ENCODE data around the gene DPP9.
A peak's percentile ranks its signal among the peaks of the same experiment; 100 is the strongest.
"Not testable (repeated sequence)": the region's sequence is repeated elsewhere in the genome, so short reads cannot be mapped to it uniquely, and the experiment has no call there.

The DPP9 gene

DNA sequence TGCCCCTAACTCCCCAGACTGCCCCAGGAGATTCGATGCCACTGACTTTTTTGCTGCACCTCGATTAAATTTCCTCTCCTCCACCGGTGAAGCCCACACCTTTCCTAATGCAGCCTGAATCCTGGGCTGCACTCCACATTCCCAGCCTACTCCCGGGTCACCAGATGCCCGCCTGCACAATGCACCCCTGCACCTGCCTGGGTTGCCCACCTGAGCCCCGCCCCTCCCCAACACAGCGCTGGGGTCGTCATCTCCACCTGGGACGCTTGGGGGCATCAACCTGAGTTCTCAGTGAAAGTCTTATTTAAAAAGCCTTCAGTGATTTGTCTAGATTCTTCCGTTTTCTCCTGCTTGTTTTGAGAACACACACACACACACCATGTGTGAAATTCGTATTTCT is 24.5 kb upstream of the DPP9 start:
- no peaks in the 10 kb centered on the region for H3K36me3 Mint-ChIP-seq
- no peak overlapping the region for H3K4me3 Mint-ChIP-seq
- no peaks in the 10 kb centered on the region for H3K9me3 Mint-ChIP-seq (ENCODE audit: low read depth)
- H3K27me3 Mint-ChIP-seq, result peaks cover 7% of the 10 kb centered on the region
- H3K27ac Mint-ChIP-seq, result no peak overlapping the region
- H3K4me1 Mint-ChIP-seq (ENCODE audit: low read depth), result no peaks in the 10 kb centered on the region

DNA sequence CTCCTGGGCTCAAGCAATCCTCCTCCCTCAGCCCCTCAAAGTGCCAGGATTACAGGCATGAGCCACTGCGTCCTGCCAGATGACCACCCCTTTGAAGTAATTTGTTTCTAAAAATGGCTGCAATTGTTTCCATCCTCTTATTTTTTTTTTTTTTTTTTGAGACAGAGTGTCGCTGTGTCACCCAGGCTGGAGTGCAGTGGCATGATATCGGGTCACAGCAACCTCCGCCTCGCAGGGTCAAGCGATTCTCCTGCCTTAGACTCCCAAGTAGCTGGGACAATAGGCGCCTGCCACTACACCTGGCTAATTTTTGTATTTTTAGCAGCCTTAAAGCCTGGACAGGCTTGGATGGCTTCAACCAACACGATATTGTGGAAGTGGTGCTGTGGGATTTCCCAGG is 22.3 kb upstream of the DPP9 start:
- H3K36me3 Mint-ChIP-seq, result no peaks in the 10 kb centered on the region
- no peak overlapping the region for H3K4me3 Mint-ChIP-seq
- H3K27me3 Mint-ChIP-seq, result peaks cover 7% of the 10 kb centered on the region
- no peaks in the 10 kb centered on the region for H3K4me1 Mint-ChIP-seq (ENCODE audit: low read depth)
- H3K27ac Mint-ChIP-seq, result no peak overlapping the region
- no peaks in the 10 kb centered on the region for H3K9me3 Mint-ChIP-seq (ENCODE audit: low read depth)

DNA sequence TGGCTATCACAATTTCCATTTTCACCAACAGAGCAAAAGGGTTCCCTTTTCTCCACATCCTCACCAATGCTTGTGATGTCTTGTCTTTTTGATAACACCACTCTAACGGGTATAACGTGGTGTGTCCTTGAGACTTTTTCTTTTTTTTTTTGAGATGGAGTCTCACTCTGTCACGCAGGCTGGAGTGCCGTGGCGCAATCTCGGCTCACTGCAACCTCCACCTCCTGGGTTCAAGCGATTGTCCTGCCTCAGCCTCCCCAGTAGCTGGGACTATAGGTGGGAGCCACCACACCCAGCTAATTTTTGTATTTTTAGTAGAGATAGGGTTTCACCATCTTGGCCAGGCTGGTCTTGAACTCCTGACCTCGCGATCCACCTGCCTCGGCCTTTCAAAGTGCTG is 21.5 kb upstream of the DPP9 start:
- not testable (repeated sequence) for H3K27ac Mint-ChIP-seq; H3K4me1 Mint-ChIP-seq (ENCODE audit: low read depth); H3K36me3 Mint-ChIP-seq; H3K4me3 Mint-ChIP-seq; H3K27me3 Mint-ChIP-seq; H3K9me3 Mint-ChIP-seq (ENCODE audit: low read depth)

DNA sequence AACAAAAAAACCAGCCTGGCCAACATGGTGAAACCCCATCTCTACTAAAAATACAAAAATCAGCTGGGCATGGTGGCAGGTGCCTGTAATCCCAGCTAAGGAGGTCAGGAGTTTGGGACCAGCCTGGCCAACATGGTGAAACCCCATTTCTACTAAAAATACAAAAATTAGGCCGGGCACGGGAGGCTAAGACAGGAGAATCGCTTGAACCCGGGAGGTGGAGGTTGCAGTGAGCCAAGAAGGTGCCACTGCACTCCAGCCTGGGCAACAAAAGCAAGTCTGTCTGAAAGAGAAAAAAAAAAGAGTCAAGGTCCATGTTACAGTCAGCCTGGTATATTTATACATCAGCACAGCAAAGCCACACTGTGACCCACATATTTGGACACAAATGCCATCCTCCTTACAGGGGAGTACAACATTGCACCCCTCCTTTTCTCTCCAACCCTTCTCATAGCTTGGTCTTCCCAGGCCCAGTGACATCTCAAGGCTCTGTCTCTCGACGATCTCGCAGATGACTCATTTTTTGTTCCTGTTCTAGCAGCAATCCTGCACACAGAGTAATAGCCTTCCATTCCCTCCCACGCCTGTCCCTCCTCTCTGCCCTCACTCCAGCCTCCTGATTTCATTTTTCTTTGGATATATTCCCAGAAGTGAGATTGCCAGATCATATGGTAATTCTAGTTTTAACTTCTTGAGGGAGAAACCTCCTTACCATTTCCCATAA is 21.0 kb upstream of the DPP9 start:
- H3K27ac Mint-ChIP-seq, result no peak overlapping the region
- H3K36me3 Mint-ChIP-seq, result no peaks in the 10 kb centered on the region
- no peaks in the 10 kb centered on the region for H3K9me3 Mint-ChIP-seq (ENCODE audit: low read depth)
- H3K4me3 Mint-ChIP-seq, result no peak overlapping the region
- H3K4me1 Mint-ChIP-seq (ENCODE audit: low read depth), result no peaks in the 10 kb centered on the region
- H3K27me3 Mint-ChIP-seq, result peaks cover 7% of the 10 kb centered on the region

DNA sequence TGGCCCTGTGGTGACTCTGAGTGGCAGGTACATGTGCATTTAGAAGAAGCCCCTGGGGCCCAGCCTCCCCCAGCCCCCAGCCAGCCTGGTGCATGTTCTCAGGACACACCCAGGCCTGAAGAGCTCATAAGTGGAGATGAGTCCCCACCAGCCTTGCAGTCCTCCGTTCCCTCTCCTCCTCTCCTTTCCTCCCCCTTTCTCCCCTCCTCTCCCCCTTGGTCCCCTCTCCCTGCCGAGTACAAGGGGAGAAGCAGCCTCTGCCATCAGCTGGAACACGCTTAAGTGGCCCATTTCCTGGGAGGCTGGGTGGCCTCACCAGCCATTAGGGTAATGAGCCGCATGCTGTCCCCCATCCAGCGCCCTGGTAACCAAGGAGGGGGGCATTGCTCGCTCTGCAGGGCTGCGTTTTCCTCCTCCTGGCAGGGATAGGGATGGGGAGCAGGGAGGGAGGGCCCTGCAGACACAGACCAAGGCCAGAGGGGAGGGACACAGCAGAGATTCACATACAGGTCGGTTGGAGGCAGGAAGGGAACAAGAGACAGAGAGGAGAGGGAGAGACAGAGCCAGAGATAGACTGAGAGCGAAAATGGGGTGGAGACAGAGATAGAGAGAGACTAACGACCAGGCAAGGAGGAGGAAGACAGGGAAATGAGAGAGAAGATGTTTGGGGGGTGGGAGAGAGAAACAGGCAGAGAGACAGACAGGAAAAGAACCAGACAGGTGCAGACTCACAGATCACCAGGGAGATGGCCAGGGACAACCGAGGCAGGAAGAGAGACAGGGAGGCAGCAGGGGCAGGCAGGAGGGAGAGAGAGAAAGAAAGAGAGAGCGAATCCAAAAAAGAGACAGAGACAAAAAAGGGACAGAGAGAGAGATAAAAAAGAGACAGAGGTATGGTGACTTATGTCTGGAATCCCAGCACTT is 19.3 kb upstream of the DPP9 start:
- H3K4me3 Mint-ChIP-seq, result no peak overlapping the region
- no peaks in the 10 kb centered on the region for H3K9me3 Mint-ChIP-seq (ENCODE audit: low read depth)
- H3K27ac Mint-ChIP-seq, result no peak overlapping the region
- peaks cover 6% of the 10 kb centered on the region for H3K27me3 Mint-ChIP-seq
- H3K4me1 Mint-ChIP-seq (ENCODE audit: low read depth), result no peaks in the 10 kb centered on the region
- H3K36me3 Mint-ChIP-seq, result no peaks in the 10 kb centered on the region

DNA sequence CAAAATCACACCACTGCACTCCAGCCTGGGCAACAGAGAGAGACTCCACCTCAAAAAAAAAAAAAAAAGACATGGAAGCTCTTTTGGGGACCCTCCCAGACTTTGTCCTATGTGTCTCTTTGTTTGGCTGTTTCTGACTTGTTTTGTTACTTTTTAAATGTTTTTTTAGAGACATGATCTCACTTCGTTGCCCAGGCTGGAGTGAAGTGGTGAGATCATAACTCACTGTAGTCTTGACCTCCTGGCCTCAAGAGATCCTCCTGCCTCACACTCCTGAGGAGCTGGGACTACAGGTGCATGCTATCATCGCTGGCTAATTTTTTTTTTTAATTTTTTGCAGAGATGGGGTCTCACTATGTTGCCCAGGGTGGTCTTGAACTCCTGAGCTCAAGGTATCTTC is 16.4 kb upstream of the DPP9 start:
- peaks cover 2% of the 10 kb centered on the region for H3K27me3 Mint-ChIP-seq
- no peak overlapping the region for H3K4me3 Mint-ChIP-seq
- no peaks in the 10 kb centered on the region for H3K36me3 Mint-ChIP-seq
- no peak overlapping the region for H3K27ac Mint-ChIP-seq
- H3K4me1 Mint-ChIP-seq (ENCODE audit: low read depth), result no peaks in the 10 kb centered on the region
- H3K9me3 Mint-ChIP-seq (ENCODE audit: low read depth), result no peaks in the 10 kb centered on the region

DNA sequence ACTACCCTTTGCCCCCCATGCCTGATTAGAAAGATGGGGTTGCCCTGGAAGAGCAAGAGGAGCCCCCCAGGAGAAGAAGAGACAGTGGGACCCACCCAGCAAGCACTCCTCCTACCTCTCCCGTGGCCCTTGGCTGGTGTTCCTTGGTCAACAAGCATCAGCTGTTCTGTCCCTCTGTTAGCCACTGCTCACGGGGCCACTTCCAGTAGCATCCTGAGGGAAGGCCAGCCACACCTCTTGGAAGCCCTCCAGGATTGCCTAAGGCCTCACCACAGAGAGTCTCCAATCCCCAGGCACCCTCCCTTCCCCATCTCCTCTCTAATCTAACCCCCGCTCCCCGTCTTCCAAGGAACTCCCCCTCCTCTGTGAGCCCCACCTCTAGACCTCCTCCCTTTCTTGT is 15.1 kb upstream of the DPP9 start:
- H3K4me3 Mint-ChIP-seq, result no peak overlapping the region
- no peaks in the 10 kb centered on the region for H3K36me3 Mint-ChIP-seq
- H3K4me1 Mint-ChIP-seq (ENCODE audit: low read depth), result no peaks in the 10 kb centered on the region
- H3K27ac Mint-ChIP-seq, result no peak overlapping the region
- H3K9me3 Mint-ChIP-seq (ENCODE audit: low read depth), result no peaks in the 10 kb centered on the region
- peaks cover 2% of the 10 kb centered on the region for H3K27me3 Mint-ChIP-seq

DNA sequence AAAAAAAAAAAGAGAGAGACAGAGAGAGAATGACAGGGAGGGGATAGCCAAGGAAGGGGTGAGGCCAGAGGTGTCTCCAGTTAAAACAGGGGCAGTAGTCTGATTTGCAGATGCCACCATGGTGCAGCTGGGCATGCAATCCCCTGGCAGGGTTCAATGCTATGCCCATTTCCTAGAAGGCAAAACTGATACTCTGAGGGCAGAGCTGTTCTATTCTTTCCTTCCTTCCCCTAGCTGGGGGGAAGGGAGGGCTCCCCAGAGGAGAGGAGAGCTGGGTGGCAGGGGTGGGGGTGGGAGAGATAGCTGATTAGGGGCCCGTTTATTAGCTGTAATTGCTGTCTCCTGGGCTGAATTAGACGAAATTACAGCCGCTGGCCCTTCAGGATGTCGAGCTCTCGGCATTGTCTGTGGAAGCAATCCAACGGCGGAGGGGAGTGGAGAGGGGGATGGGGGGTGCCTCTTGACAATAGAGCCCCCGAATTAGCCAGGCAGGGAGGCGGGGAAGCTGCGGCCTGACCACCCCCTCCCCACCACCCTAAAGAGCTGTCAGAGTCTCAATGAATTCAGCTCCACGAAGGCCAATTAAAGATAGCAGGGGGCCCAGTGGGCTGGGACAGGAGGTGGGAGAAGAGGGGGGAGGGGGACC is 14.4 kb upstream of the DPP9 start:
- Mint-ChIP-seq H3K27me3 (no peaks in the 10 kb centered on the region), H3K36me3 (no peaks in the 10 kb centered on the region), H3K4me1 (ENCODE audit: low read depth) (no peaks in the 10 kb centered on the region), H3K27ac (no peak overlapping the region), H3K9me3 (ENCODE audit: low read depth) (no peaks in the 10 kb centered on the region), H3K4me3 (no peak overlapping the region)

DNA sequence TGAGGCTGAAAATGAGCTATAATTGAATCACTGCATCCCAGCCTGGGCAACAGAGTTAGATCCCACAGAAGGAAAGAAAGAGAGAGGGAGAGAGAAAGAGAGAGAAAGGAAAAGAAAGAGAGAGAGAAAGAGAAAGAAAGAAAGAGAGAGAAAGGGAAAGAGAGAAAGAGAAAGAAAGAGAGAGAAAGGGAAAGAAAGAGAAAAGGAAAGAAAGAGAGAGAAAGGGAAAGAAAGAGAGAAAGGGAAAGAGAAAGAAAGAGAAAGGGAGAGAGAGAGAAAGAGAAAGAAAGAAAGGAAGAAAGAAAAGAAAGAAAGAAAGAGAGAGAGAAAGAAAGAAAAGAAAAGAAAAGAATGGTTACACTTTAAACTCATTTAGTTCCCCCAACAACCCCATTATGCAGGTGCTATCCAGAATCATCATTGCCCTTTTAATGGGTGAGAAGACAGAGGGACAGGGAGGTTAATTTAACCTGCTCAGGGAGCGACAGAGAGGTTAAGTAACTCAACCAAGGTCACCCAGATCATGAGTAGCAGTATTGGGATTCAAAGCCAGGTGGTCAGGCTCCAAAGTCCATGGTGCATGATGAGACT is 10.2 kb upstream of the DPP9 start:
- H3K27me3 Mint-ChIP-seq, result no peaks in the 10 kb centered on the region
- peaks cover 3% of the 10 kb centered on the region for H3K4me1 Mint-ChIP-seq (ENCODE audit: low read depth)
- H3K4me3 Mint-ChIP-seq, result peak overlapping the region; percentile 53
- no peaks in the 10 kb centered on the region for H3K9me3 Mint-ChIP-seq (ENCODE audit: low read depth)
- H3K36me3 Mint-ChIP-seq, result no peaks in the 10 kb centered on the region
- no peak overlapping the region for H3K27ac Mint-ChIP-seq

DNA sequence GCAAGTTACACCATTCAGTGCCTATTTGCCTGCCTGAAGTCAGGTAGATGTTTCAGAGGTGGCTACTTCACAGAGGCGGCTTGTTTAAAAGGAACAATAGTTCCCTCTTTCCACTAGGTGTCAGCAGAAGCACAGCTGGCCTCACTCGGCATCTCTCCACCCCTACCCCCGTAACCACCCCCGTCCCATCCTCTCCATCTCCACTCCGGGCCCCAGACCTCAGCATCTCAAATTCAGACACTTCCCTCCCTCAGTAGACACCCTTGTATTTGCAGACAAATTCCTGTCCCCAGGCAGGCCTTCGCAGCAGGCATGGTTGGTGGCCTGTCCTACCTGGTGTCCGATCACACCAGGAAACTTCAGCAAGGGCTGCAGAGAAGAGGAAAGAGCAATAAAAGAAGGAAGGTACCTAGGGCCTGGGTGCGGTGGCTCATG is 9.1 kb upstream of the DPP9 start:
- Mint-ChIP-seq H3K4me3 (no peak overlapping the region), H3K27me3 (no peaks in the 10 kb centered on the region), H3K9me3 (ENCODE audit: low read depth) (no peaks in the 10 kb centered on the region), H3K36me3 (no peaks in the 10 kb centered on the region), H3K4me1 (ENCODE audit: low read depth) (peaks cover 3% of the 10 kb centered on the region), H3K27ac (no peak overlapping the region)

DNA sequence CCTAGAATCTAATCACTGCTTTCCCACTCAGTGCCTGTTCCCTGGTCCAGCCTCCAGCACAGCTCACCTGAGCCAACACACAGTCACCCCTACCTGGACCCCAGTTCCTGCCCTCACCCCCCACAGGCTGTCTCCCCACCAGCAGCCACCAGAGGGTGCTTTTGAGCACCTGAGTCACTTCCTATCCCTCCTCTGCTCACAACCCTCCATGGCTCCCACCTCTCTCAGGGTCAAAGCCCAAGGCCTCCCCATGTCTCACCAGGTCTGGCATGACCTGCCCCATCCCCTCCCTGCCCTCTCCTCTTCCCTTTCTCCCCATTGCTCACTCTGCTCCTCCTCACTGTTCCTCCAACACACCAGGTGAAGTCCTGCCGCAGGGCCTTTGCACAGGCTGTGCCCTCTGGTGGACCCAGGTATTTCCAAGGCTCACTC is 7.1 kb upstream of the DPP9 start:
- Mint-ChIP-seq H3K4me3 (no peak overlapping the region), H3K36me3 (no peaks in the 10 kb centered on the region), H3K27me3 (no peaks in the 10 kb centered on the region), H3K4me1 (ENCODE audit: low read depth) (peaks cover 3% of the 10 kb centered on the region), H3K9me3 (ENCODE audit: low read depth) (no peaks in the 10 kb centered on the region), H3K27ac (no peak overlapping the region)

DNA sequence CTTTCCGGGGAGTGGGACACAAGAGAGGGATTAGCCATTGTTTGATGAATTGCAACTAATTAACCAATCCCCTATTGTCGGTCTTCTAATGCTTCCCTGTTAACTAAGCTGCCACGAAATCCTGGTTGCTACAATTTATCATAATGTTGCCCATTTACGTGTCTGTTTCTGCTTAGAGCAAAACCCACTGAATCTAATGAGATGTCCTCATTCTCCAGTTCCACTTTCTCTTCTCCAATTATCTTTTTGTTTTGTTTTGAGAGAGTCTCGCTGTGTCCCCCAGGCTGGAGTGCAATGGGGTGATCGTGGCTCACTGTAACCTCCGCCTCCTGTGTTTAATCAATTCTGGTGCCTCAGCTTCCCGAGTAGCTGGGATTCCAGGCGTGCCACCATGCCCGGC is 5.2 kb upstream of the DPP9 start:
- Mint-ChIP-seq H3K27ac (no peak overlapping the region), H3K27me3 (no peaks in the 10 kb centered on the region), H3K9me3 (ENCODE audit: low read depth) (no peaks in the 10 kb centered on the region), H3K4me1 (ENCODE audit: low read depth) (peaks cover 9% of the 10 kb centered on the region), H3K36me3 (no peaks in the 10 kb centered on the region), H3K4me3 (no peak overlapping the region)

DNA sequence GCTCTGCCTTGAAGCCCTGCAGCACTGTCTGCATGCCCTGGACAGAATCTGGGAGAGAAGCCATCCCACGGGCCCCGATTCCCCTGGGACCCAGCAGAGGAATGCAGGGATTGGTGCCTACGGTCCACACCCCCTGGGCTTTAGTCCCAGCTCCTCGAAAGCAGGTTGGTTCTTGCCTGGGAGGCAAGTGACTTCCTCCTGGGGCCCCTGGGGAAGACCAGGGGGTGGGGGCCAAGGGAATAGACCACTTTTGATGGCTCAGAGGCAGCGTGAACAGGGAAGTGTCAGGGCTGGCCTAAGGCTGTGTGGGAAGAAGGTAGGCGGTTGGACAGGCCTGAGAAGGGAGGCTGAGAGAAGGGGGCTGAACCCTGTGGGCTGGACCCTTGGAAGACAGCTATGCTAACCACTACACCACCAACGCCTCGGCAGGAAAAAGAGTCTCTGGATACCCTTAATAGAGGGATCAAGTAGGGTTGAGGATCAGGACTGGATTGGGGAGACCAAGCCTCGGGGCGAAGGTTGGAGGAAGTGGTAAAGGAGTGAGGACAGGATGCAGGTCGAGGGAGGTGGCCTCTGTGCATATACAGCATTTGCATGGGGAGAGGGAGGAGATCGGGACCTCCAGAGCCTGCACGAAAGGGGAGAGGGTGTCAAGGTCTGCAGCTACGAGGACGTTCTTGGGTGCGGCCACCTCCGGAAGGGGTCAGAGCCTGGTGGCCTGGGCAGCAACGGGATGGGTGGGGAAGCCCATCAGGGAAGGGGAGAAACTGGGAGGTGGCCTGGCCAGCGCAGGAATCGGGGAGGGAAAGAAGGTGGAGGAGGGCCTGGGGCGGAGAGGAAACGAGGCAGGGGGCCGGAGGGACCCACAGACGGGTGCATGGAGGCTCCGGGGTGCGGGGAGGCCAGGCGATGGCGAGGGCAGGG is 709 bp downstream of the DPP9 start:
- H3K4me1 Mint-ChIP-seq (ENCODE audit: low read depth), result peaks cover 22% of the 10 kb centered on the region
- no peaks in the 10 kb centered on the region for H3K9me3 Mint-ChIP-seq (ENCODE audit: low read depth)
- H3K27ac Mint-ChIP-seq, result peak overlapping the region; percentile 91
- no peaks in the 10 kb centered on the region for H3K36me3 Mint-ChIP-seq
- H3K4me3 Mint-ChIP-seq, result peak overlapping the region; percentile 97
- no peaks in the 10 kb centered on the region for H3K27me3 Mint-ChIP-seq

DNA sequence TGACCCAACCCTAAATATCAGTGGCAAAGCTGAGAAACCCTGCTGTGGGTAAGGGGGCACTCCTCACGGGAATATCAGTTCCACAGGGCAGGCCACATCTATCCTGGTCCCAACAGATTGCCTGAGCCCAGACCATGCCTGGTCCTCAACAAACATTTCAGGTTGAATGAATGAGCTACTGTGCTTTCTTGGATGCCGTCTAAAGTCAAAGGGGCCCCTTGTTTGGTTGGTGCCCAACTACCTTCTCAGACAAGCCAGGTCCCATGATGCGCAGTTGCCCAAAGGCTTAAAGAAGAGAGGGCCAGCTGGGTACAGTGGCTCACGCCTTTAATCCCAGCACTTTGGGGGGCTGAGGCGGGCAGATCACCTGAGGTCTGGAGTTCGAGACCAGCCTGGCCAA is 2.4 kb downstream of the DPP9 start:
- Mint-ChIP-seq H3K4me3 (peak overlapping the region; percentile 97), H3K27me3 (no peaks in the 10 kb centered on the region), H3K27ac (no peak overlapping the region), H3K36me3 (no peaks in the 10 kb centered on the region), H3K4me1 (ENCODE audit: low read depth) (peaks cover 22% of the 10 kb centered on the region), H3K9me3 (ENCODE audit: low read depth) (no peaks in the 10 kb centered on the region)
